ENCODE results near the gene MT1B. TPM values are rescaled to one million over a fixed set of nuclear protein-coding genes. Genes with fewer than 3 reads are reported as not detected.
"Not testable (repeated sequence)": the region's sequence is repeated elsewhere in the genome, so short reads cannot be mapped to it uniquely, and the experiment has no call there.

The MT1B gene
- polyA plus RNA-seq, 1 donor = 0.47 TPM

DNA sequence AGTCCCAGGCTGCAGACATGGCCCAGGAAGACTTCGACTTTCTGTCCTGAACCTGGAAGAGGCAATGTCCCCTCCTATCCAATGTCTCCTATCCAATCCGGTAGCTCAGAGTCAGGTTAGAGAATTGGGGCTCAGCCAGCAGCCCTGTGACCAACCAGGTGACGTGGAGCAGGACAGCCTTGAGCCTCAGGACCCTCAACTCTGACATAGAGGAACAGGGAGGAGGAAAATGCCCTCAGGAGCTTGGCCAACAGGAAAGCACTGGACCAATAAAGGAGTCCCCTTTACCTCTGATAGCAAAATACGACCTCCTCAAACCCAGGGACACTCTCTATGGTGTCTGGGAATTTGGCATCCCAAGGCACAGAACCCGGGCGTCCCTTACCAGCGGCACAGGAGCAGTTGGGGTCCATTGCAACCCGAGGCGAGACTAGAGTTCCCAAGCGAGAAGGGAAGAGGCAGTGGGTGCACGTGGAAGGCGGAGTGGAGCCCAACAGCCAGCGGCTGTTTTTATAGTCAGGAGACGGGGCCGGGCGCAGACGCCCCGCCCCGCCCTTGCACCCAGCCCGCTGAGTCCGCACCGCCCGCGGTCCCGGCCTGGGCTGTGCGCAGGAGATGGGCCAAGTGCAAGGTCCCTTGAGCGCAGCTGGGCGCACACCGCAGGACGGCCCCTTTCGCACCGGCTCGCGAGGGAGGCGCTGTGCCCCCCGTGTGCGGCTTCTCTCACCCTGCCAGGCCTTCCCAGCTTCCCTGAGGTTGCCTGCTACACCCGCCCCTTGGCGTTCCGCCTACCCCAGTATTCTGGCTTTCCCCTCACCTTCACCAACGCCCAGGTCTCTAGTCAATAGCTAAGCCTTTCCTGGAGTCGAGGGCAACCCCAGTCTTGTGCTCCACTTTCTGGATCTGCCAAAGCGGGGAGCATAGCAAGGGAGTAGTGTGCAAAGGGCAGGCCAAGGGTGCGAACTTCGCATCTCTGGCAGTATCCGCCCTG is 16.2 kb downstream of the MT1B start, which contains the start of gene MT1G:
TSS of gene MT1G (minus strand) at position 485 of the 991 bp plus-strand sequence. CDS start at position 413, 72 bp downstream.
- no peak for DNase-seq

DNA sequence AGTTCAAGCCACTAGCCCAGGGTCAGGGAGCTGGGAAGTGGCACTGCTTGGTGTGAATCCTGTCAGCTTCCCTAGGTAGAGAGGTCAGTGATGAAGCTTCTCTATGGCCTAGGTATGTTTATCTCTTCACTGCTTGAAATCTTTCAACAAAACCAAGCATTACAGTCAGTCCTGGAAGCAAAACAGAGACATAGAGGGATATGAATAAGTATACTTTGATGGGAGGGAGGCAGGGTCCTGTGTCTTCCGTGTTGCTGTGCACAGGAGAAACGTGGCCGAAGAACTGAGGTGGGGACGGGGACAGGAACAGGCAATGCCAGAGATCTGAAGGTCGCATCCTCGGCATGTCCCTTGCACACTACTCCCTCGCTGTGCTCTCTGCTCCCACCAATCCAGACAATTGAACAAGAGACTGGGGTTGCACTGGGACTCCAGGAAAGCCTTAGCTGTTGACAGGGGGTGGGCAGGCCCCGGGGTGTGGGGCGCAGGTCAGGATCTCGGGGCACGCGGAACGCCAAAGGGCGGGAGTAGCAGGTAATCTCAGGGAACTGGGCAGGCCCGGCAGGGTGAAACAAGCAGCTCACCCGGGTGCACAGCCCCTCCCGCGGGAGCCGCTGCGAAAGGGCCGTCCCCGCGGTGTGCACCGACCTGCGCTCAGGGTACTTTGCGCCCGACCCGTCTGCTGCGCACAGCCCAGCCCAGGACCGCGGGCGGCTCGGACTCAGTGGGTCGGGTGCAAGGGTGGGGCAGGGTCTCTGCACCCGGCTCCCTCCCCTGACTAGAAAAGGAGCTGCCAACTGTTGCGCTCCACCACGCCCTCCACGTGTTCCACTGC is 17.5 kb downstream of the MT1B start, which contains the start of gene MT1H:
TSS of gene MT1H (plus strand) at position 810 of the 835 bp plus-strand sequence. CDS start 71 bp downstream, outside the sequence.
- no peak for DNase-seq

DNA sequence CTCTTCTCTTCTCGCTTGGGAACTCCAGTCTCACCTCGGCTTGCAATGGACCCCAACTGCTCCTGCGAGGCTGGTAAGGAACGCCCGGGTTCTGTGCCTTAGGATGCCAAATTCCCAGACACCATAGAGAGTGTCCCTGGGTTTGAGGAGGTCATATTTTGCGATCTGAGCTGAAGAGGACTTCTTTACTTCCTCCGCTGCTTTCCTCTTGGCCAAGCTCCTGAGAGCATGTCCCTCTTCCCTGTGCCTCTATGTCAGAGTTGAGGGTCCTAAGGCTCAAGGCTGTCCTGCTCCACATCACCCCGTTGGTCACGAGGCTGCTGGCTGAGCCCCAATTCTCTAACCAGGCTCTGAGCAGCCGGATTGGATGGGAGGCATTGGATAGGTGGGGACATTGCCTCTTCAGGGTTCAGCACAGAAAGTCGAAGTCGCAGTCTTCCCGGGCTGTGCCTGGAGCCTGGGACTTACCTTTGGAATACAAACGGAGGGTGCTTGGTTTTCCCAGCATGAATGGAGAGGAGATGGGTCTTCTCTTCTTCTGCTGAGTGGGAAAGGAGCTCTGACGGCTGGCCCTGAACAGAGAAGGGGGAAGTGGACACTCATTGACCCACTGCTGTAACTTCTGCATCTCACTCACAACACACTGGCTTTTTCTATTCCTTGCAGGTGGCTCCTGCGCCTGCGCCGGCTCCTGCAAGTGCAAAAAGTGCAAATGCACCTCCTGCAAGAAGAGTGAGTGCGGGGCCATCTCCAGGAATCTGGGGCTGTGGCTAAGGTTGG is 18.3 kb downstream of the MT1B start:
- no peak for DNase-seq

DNA sequence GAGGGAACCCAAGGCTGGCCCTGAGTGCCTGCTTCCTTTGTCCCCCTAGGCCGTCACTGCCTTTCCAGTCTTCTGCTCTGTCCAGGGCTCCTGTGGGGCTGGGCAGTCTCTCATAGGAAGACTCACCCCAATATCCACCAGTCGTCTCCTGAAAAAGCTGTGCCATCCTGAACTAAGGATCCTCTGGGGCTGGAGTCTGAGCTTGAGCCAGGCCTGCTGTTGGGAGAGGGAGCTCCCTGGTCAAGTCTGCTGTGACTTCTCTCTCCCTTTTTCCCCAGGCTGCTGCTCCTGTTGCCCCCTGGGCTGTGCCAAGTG is 18.9 kb downstream of the MT1B start:
- no peak for DNase-seq

DNA sequence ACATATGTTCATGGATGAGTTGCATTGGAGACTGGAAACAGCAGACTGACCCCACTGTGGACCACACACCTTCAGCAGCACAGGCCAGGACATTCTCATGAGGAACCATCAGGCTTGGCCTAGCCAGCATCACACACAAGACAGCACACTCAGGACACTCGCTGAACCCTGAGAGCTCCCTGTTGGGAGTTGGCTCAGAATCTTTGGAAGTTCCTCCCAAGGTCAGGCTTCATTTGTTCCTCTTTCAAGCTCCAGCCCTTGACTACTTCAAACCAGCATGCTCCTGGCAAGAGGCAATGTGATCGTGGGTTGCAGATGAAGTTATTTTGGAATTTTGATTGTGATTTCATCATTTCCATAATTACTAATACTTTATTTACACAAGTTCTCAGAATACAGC is 20.0 kb downstream of the MT1B start:
- not testable (repeated sequence) for DNase-seq

DNA sequence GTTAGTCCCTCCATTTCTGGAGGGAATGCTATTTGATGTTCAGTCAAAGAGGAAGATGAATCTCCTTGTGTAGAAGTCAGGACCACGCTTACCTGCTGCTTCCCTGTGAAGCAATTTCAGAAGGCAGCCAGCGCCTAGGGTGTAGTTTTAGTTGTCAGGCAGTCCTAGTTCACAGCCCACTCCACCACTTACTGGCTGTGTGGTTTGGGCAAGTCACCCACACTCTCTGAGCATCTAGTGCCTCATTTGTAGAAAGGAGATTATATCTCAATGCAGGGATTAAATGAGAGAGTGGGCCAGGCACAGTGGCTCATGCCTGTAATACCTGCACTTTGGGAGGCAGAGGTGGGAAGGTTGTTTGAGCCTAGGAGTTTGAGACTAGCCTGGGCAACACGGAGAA is 20.5 kb downstream of the MT1B start:
- not testable (repeated sequence) for DNase-seq

DNA sequence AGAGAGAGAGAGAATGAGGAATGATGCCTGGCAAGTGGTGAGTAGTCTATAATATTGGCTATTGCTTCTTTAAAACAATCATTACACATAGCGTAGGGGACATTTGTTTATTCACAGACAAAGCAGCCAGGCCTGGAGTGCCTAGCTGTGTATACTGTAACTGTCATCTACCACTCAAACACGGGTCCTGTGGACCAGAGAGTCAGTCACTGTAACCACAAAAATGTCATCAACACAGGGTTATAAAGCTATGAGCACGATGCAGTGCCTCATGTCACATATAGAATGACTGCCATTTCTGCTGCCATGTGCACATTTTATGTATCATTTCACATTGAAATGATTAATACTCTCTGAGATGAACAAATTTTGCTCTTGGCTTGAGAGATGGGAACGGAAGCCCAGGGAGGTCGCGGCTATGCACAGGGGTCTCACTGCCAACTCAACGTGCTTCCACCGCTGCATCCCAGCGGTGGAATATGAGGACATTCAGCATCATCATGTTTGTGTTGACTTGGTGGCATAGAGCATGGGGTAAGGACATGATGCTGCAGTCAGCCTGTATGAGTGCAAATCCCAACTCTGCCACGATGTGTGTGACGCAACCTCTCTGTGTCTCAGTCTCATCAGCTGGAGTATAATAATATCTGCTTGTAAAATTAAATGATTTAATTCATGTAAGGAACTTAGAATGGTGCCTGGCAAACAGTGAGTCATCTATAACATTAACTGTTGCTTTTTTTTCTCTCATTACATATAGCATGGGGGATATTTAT is 21.3 kb downstream of the MT1B start:
- no peak for DNase-seq

DNA sequence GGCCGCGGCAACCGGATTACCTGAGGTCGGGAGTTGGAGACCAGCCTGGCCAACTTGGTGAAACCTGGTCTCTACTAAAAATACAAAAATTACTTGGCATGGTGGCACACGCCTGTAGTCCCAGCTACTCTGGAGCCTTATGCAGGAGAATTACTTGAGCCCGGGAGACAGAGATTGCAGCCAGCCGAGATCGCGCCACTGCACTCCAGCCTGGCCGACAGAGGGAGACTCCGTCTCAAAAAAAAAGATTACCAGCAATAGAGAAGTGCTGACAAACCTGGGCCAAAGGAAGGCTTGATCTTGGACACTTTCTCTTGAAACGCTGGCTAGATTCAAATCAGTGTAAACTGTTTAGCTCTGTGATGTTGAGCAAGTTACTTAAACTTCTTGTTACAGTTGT is 22.2 kb downstream of the MT1B start:
- no peak for DNase-seq

DNA sequence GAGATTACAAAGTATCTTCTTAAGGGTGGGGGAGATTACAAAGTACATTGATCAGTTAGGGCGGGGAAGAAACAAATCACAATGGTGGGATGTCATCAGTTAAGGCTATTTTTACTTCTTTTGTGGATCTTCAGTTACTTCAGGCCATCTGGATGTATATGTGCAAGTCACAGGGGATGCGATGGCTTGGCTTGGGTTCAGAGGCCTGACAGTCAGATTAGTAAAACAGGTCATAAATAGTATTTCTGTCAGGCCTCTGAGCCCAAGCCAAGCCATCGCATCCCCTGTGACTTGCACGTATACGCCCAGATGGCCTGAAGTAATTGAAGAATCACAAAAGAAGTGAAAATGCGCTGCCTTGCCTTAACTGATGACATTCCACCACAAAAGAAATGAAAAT is 22.9 kb downstream of the MT1B start:
- not testable (repeated sequence) for DNase-seq

DNA sequence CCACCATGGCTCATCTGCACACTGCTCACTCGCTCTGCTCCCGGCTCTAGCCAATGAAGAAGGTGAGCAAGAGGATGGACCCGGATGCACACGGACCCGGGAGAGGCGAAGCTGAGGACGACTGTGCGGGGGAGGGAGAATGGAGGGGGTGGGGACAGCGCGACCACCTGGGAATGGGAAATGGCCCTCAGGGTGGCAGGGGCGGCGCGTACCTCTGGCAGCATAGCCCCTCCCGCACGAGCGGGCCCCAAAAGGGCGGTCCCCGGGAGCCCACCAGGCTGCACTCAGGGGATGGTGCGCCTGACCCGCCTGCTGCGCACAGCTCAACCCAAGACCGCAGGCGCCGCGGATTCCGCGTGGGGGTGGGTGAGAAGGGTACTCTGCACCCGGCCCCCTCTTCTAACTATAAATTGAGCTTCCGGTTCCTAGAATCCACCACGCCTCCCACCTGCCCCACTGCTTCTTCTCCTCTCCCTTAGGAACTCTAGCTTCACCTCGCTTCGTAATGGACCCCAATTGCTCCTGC is 24.1 kb downstream of the MT1B start:
- no peak for DNase-seq

DNA sequence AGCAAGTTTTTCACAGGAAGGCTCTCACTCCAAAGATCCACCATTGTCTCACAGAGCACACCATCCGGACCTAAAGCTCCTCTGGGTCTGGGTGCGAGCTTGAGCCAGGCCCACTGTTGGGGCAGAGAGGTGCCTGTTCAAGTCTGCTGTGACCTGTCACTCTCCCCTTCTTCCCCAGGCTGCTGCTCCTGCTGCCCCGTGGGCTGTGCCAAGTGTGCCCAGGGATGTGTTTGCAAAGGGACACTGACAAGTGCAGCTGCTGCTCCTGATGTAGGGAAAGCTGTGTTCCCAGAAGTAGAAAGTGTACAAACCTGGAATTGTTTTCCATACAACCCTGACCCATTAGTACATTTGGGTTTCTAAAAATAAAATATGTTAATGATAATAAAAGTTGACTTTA is 25.8 kb downstream of the MT1B start:
- no peak for DNase-seq

DNA sequence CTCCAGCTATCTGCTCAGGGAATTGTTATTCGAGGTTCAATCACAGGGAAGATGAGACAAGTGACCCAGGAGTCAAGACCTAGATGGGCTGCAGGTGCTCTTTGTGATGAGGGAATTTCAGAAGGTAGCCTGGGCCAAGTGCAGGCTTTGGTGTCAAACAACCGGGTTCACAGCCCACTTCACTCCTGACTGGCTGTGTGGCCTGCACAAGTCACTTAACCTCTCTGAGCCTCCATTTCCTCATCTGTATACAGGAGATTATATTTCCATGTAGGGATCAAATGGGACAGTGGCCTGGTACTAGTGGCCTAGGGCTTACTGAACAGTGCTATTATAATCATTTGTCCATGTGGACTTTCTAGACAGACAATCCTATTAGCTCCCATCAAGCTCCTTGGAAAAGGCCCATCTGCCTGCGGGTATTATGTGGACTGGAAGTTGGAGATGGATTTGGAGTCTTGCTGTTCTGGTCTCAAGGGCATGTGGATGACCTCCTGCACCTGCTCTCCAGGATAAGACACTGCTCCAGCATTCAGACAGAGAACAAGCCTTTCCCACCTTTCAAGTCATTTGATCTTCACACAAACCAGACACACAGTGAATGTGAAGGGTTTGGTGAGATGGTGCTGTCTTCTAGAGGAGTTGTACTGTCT is 27.5 kb downstream of the MT1B start:
- no peak for DNase-seq

DNA sequence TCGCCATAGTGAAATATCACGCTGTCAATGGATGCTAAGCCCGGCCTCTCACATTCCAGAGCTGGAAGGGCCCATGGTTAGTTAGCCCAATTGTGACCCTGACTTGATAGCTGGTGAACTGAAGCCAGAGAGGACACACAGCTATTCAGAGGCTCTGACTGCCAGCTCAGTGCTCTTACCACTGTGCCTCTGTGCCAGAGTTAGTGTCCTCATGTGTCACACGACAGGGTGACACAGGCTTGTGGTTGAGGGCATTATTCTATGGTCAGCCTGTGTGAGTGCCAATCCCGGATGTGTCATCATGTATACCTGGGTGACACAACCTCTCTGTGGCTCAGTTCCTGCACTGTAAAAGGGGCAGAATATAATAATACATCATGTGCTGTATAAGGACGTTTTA is 28.1 kb downstream of the MT1B start:
- no peak for DNase-seq

DNA sequence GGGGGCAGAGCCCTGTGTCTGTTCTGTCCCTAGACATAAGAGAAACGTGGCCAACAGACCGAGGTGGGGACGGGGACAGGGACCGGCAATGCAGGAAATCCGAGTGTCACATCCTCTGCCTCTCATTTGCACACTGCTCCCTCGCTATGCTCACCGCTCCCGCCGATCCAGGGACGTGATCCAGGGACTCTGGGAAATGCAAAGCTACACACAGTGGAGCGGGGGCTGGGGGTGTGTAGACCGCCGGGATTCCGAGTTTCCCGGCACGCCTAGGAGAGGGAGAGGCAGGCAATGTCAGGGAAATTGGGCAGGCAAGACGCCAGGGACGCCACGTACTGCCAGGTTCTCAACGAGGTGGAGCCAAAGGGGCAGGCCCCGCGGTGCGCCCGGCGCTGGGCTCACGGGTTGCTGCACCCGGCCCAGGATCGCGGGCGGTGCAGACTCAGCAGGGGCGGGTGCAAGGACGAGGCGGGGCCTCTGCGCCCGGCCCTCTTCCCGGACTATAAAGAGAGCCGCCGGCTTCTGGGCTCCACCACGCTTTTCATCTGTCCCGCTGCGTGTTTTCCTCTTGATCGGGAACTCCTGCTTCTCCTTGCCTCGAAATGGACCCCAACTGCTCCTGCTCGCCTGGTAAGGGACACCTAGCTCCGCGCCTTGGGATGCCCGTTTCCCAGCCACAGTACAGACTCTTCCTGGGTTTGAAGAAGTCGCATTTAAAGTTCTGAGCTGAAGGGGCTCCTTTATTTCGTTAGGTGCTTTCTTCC is 30.4 kb downstream of the MT1B start, which contains the start of gene MT1X:
TSS of gene MT1X (plus strand) at position 532 of the 764 bp plus-strand sequence. CDS start at position 603, 71 bp downstream.
- peak; percentile 76 for DNase-seq

DNA sequence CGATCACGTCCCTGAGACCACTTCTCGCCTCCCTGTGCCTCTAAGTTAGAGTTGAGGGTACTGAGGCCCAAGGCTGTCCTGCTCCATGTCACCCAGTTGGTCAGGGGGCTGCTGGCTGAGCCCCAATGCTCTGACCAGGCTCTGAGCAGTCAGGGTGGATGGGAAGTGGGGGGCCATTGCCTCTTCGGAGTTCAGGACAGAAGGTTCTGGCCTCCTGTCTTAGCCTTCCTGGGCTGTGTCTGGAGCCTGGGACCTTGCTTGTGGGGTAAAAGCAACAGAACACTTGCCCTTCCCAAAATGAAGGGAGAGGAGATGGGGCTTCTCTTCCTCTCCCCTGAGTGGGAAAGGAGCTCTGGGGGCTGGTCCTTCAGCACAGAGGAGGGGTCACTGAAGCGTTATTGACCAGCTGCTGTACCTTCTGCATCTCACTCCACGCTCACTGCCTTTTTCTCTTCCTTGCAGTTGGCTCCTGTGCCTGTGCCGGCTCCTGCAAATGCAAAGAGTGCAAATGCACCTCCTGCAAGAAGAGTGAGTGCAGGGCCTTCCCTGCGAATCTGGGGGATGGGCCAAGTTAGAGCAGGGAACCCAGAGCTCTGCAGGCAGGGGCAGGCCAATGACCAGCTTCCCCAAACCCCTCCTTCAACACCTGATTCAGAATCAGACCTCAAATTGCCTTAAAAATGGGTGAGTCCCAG is 31.2 kb downstream of the MT1B start:
- DNase-seq = no peak

DNA sequence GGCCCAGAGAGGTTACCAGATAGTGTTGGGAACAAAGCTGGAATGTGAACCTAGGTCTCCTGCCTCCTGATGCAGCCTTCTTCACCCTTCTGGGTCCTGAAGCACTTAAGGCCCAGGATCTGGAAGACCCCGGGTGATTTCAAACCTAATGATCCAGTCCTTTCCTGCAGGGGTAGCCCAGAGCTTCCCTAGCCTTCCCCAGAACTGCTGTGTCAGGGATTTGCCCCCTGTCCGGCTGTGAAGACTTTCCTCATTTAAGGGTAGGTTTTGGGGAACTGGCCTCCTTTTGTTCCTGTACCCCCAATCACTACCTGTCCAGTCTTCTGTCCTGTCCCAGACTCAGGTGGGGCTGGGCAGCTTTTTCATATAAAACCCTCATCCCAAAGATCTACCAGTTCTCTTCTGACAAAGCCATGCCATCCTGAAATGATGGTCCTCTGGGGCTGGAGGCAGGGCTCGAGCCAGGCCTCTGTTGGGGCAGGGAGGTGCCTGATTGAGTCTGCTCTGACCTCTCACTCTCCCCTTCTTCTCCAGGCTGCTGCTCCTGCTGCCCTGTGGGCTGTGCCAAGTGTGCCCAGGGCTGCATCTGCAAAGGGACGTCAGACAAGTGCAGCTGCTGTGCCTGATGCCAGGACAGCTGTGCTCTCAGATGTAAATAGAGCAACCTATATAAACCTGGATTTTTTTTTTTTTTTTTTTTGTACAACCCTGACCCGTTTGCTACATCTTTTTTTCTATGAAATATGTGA is 31.9 kb downstream of the MT1B start:
- DNase-seq = no peak

DNA sequence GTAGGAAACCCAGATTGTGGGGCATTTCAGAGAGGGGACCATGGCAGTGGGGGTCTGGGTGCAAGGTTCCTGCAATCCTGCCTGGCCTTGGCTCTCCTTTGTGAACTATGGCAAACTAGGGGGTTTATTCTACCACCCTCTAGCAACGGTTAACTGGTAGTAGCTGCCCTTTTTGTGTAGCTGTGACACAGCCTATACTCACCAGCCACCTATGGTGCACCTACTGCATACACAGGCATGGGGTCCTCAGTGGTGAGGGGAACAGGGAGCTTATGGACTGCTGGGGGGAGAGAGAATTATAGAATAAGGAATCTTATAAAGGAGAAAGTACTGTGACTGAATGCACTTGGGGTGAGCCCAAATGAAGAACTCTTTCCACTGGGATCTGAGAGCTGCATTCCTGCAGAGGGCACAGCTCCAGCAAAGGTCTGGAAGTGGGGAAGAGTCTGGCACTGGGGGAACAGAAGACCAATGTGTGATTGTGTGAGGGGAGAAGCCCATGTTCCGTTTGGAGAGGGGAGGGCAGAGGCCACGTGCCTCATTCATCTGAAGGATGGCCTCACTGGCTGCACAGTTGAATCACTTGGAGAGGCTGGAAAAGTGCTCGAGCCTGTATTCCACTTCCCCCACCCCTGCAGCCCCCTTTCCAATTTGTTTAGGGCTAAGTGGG is 32.7 kb downstream of the MT1B start:
- DNase-seq = no peak
